GM10248 (cell line): ENCODE measurements around the gene CCDC24.

Source experiments
- CTCF ChIA-PET: fragments of 300-600 bp; sonication (Branson Sonifier 250); formaldehyde crosslinking; extraction: SDS; loops from one replicate; lab custom pipeline; 2021; ENCODE audit warnings: antibody characterized with exemption; lab: Yijun Ruan, JAX
- POLR2A ChIA-PET: fragments of 350-650 bp; sonication (Branson Sonifier 250); formaldehyde crosslinking; extraction: SDS; loops from one replicate; lab custom pipeline; 2020; ENCODE audit warnings: antibody characterized with exemption; lab: Yijun Ruan, JAX
- DNase-seq: peaks from one replicate; pipeline ENCODE4 v3.0.0; 2012; ENCODE audit errors: extremely low spot score
- TF ChIP-seq, protein P1 (sequence below): IDR thresholded peaks from 2 replicates; pipeline ENCODE4 v1.5.1; 2012; ENCODE audit warnings: mild to moderate bottlenecking, low read depth; ENCODE audit errors: extremely low read depth, missing control alignments, control extremely low read depth

The CCDC24 gene

DNA sequence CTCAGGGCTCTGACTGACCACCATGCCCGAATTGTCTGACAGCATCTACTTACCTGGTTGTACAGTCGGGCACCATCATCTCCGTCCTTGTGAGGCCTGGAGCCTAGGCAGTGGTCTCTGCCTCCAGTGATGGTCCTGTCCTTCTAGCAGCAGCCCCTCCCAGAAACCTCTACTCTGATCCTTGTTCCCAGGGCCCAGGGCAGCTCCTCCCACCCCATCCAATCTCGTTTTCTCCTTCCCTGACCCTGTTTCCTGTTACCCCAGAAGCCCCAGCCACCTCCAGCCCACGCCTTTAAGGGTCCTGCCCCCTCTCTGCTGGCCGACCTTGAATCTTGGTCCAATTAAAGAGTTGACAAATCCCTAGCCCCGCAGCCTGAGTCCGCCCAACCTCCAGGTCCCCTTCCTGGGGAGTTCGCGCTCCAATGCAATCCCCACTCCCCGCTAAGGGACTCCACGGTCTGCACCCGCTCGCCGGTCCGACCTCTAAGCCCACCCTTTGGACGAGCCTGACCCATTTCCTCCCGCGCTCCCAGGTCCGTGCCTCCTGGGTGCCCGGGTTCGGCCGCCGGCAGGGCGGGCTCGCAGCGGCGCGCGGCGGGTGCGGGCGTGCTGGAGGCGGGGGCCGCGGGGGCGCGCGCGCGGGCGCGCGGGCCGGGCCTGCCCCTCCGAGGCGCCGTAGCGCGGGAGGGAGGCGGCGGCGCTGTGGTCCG is 12.7 kb upstream of the CCDC24 start, which contains the start of gene B4GALT2:
Gene B4GALT2, plus strand, starts transcription at position 660 of the 710 bp plus-strand sequence. CDS start 1,951 bp downstream, outside the sequence.
- ChIA-PET CTCF (interaction anchor here (1.3 kb wide), 1 partner anchor 44 kb away, joined by 5 read pairs; no protein-coding TSS in a partner anchor), POLR2A (interaction anchor here (0.7 kb wide), 1 partner anchor 429 kb away, joined by 3 read pairs; no protein-coding TSS in a partner anchor)
- DNase-seq: peak; percentile 82
- TF ChIP-seq, protein P1, sequence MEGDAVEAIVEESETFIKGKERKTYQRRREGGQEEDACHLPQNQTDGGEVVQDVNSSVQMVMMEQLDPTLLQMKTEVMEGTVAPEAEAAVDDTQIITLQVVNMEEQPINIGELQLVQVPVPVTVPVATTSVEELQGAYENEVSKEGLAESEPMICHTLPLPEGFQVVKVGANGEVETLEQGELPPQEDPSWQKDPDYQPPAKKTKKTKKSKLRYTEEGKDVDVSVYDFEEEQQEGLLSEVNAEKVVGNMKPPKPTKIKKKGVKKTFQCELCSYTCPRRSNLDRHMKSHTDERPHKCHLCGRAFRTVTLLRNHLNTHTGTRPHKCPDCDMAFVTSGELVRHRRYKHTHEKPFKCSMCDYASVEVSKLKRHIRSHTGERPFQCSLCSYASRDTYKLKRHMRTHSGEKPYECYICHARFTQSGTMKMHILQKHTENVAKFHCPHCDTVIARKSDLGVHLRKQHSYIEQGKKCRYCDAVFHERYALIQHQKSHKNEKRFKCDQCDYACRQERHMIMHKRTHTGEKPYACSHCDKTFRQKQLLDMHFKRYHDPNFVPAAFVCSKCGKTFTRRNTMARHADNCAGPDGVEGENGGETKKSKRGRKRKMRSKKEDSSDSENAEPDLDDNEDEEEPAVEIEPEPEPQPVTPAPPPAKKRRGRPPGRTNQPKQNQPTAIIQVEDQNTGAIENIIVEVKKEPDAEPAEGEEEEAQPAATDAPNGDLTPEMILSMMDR: no peak

DNA sequence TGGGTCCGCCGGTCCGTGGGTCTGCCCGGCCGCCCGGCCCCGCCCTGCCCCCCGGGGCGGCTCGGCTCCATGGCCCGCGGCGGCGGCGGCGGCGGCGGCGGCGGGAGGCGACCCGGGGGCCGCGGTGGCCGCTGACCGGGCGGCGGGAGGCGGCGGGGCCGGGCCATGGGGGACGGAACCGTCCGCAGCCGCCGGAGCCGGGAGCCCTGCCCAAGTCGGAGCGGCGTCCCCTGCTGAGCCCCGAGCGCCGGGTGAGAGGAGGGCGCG is 12.2 kb upstream of the CCDC24 start:
- DNase-seq: no peak
- CTCF ChIA-PET: no interaction called here
- POLR2A ChIA-PET: no interaction called here
- TF ChIP-seq, protein P1: no peak

DNA sequence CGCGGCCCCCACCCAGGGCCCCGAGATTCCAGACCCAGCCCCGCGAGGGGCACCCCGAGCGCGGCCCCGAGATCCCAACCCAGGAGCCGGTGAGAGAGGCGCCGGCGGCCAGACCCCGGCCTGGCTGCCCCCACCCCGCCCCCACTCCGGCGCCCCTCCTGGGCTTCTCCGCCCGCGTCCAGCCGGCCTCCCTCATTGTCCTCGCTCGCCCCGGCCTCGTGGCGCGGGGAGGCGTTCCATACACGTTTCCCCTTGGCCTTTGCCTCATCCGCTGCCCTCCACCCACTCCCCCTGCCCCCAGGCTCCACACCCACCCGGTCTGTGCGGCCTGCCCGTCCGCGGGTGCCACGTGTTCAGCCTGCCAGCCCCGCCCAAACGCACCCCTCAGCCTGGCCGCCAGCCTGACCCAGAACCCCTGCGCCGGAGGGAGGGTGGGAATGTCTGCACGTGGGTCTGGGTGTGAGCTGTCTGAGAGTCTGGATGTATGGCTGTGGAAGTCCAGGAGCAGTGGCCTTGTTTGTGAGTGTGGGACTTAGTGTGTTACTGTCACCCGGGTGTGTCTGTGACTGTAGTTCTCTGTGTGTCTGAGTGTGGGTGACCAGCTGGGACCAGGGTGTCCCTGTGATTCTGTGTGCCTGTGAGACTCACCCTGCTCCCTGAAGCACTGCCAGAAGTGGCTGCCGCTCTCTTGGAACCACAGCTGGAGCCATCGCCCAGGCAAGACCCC is 11.7 kb upstream of the CCDC24 start:
- peak; percentile 57 for DNase-seq
- ChIA-PET POLR2A (interaction anchor here (0.5 kb wide), 1 partner anchor 789 kb away, joined by 7 read pairs; no protein-coding TSS in a partner anchor), CTCF (interaction anchor here (1.0 kb wide), 1 partner anchor 26 kb away, joined by 3 read pairs; no protein-coding TSS in a partner anchor)
- TF ChIP-seq, protein P1: no peak

- POLR2A ChIA-PET: interaction anchor here (0.5 kb wide), 1 partner anchor 790 kb away, joined by 7 read pairs; no protein-coding TSS in a partner anchor
- TF ChIP-seq, protein P1: no peak
- DNase-seq: no peak
- CTCF ChIA-PET: interaction anchor here (1.0 kb wide), 1 partner anchor 25 kb away, joined by 3 read pairs; no protein-coding TSS in a partner anchor
Observed at GRCh38 chr1:43980255-43981134, 10.9 kb upstream of the CCDC24 start.

DNA sequence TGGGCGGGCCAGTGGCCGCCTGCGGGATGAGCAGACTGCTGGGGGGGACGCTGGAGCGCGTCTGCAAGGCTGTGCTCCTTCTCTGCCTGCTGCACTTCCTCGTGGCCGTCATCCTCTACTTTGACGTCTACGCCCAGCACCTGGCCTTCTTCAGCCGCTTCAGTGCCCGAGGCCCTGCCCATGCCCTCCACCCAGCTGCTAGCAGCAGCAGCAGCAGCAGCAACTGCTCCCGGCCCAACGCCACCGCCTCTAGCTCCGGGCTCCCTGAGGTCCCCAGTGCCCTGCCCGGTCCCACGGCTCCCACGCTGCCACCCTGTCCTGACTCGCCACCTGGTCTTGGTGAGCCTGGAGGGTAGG is 10.3 kb upstream of the CCDC24 start:
- TF ChIP-seq, protein P1: no peak
- ChIA-PET POLR2A (no interaction called here), CTCF (no interaction called here)
- no peak for DNase-seq

DNA sequence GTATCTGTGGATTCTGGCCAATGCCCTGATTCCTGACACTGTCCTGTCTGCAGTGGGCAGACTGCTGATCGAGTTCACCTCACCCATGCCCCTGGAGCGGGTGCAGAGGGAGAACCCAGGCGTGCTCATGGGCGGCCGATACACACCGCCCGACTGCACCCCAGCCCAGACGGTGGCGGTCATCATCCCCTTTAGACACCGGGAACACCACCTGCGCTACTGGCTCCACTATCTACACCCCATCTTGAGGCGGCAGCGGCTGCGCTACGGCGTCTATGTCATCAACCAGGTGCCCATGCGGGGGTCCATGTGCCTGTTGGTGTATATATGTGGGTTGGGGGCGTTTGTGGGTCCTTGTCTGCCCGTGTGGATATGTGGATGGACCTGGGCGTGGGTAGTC is 9.8 kb upstream of the CCDC24 start:
- DNase-seq: no peak
- CTCF ChIA-PET: no interaction called here
- POLR2A ChIA-PET: no interaction called here
- TF ChIP-seq, protein P1: no peak
